DND-41 (cell line): ENCODE measurements around the gene WDR5.

ENCODE experiments used
- ATAC-seq: fragments of 200-7000 bp; cut with Tn5 transposase; 3 replicates; pipeline ENCODE4 v1.9.1; 2021; ENCODE audit warnings: low read depth; ENCODE audit not compliant: insufficient read depth
- DNase-seq: peaks from one replicate; pipeline ENCODE4 v3.0.0-alpha.2; 2020
- H2AFZ ChIP-seq: 2 replicates; pipeline ENCODE4 v1.6.0; 2012; ENCODE audit warnings: low read depth, low read length
- H3K27ac ChIP-seq: 2 replicates; pipeline ENCODE4 v1.5.1; 2012; ENCODE audit warnings: low read length, inconsistent platforms
- H3K27me3 ChIP-seq: fragments of 200-600 bp; sonication (generic); 2 replicates; pipeline ENCODE4 v1.6.0; 2012; ENCODE audit warnings: low read length, mild to moderate bottlenecking, inconsistent platforms; ENCODE audit not compliant: insufficient read depth, poor library complexity
- H3K36me3 ChIP-seq: 2 replicates; pipeline ENCODE4 v1.5.1; 2012; ENCODE audit warnings: low read length, inconsistent platforms; ENCODE audit not compliant: insufficient read depth
- H3K4me1 ChIP-seq: 2 replicates; pipeline ENCODE4 v1.5.1; 2012; ENCODE audit warnings: mild to moderate bottlenecking, low read length; ENCODE audit not compliant: insufficient read depth
- H3K4me2 ChIP-seq: 2 replicates; pipeline ENCODE4 v1.6.0; 2012; ENCODE audit warnings: mild to moderate bottlenecking, moderate library complexity, low read length, inconsistent platforms; ENCODE audit not compliant: insufficient read depth
- H3K4me3 ChIP-seq, 2 experiments: fragments of 200-600 bp in 1 of 2; shearing (Covaris generic) in 1 of 2; 2 replicates each; pipeline ENCODE4 v1.5.1; 2012 to 2016; ENCODE audit warnings: inconsistent platforms in 2 of 2, low read length in 2 of 2, mild to moderate bottlenecking in 2 of 2, low read depth in 1 of 2, moderate library complexity in 1 of 2
- H3K79me2 ChIP-seq: 2 replicates; pipeline ENCODE4 v1.6.0; 2012; ENCODE audit warnings: low read length, inconsistent platforms; ENCODE audit not compliant: insufficient read depth
- H3K9ac ChIP-seq: 2 replicates; pipeline ENCODE4 v1.6.0; 2012; ENCODE audit warnings: low read depth, mild to moderate bottlenecking, inconsistent platforms, low read length, moderate library complexity
- H3K9me3 ChIP-seq: 2 replicates; pipeline ENCODE4 v1.5.1; 2012; ENCODE audit warnings: low read length, moderate library complexity, mild to moderate bottlenecking, inconsistent platforms; ENCODE audit not compliant: insufficient read depth, severe bottlenecking
- H4K20me1 ChIP-seq: 2 replicates; pipeline ENCODE4 v1.6.0; 2012; ENCODE audit warnings: low read length; ENCODE audit not compliant: insufficient read depth
- CTCF ChIP-seq: IDR thresholded peaks from 2 replicates; pipeline ENCODE4 v1.5.1; 2012; ENCODE audit warnings: borderline replicate concordance, low read length, moderate library complexity, mild to moderate bottlenecking; ENCODE audit not compliant: poor library complexity, severe bottlenecking; ENCODE audit errors: extremely low read depth
- EZH2 ChIP-seq: IDR thresholded peaks from 3 replicates; pipeline ENCODE4 v1.6.1; 2012; ENCODE audit warnings: borderline replicate concordance, low read depth, mild to moderate bottlenecking, moderate library complexity, low read length, inconsistent platforms; ENCODE audit not compliant: severe bottlenecking

WDR5 gene

GRCh38 chr9:134179595-134179917 is 43.7 kb downstream of the WDR5 start:
- no peaks in the 10 kb centered on the region for H3K9me3 ChIP-seq
- H3K4me1 ChIP-seq = no peaks in the 10 kb centered on the region
- H3K4me2 ChIP-seq = no peak overlapping the region
- no peak overlapping the region for H3K4me3 ChIP-seq
- H3K79me2 ChIP-seq = no peaks in the 10 kb centered on the region
- TF ChIP-seq CTCF = no peak
- TF ChIP-seq EZH2 = no peak
- no peaks in the 10 kb centered on the region for H3K36me3 ChIP-seq
- no peaks in the 10 kb centered on the region for H3K27me3 ChIP-seq
- no peak overlapping the region for H3K27ac ChIP-seq
- H4K20me1 ChIP-seq = no peaks in the 10 kb centered on the region
- H3K9ac ChIP-seq = no peak overlapping the region
- DNase-seq (no peak), ATAC-seq (no peak)
- H2AFZ ChIP-seq = no peak overlapping the region

- Histone ChIP-seq H3K9me3 (no peaks in the 10 kb centered on the region), H3K4me3 (no peak overlapping the region), H2AFZ (no peak overlapping the region), H3K36me3 (no peaks in the 10 kb centered on the region), H3K4me1 (no peaks in the 10 kb centered on the region), H3K4me2 (no peak overlapping the region), H3K9ac (no peak overlapping the region), H3K27me3 (no peaks in the 10 kb centered on the region), H3K79me2 (no peaks in the 10 kb centered on the region), H3K27ac (no peak overlapping the region), H4K20me1 (no peaks in the 10 kb centered on the region)
- ATAC-seq = no peak
- DNase-seq = no peak
- no peak for TF ChIP-seq CTCF
- TF ChIP-seq EZH2 = no peak
Observed at GRCh38 chr9:134179918-134180785, 44.3 kb downstream of the WDR5 start.

GRCh38 chr9:134180786-134181647 is 45.1 kb downstream of the WDR5 start:
- no peaks in the 10 kb centered on the region for H3K79me2 ChIP-seq
- no peak overlapping the region for H3K9ac ChIP-seq
- TF ChIP-seq EZH2 (no peak), CTCF (no peak)
- no peaks in the 10 kb centered on the region for H4K20me1 ChIP-seq
- ATAC-seq = no peak
- DNase-seq = no peak
- no peak overlapping the region for H3K27ac ChIP-seq
- H3K36me3 ChIP-seq = no peaks in the 10 kb centered on the region
- no peaks in the 10 kb centered on the region for H3K27me3 ChIP-seq
- no peaks in the 10 kb centered on the region for H3K4me1 ChIP-seq
- H3K4me2 ChIP-seq = no peak overlapping the region
- H3K4me3 ChIP-seq = no peak overlapping the region
- no peaks in the 10 kb centered on the region for H3K9me3 ChIP-seq
- H2AFZ ChIP-seq = no peak overlapping the region
